Ammon's horn (tissue), 1 donor: Measurements from ENCODE around the gene GPC5.
"Not testable (repeated sequence)": the region's sequence is repeated elsewhere in the genome, so short reads cannot be mapped to it uniquely, and the experiment has no call there.

ENCODE experiments used
- DNase-seq: peaks from one replicate; pipeline ENCODE4 v3.0.0-alpha.2; 2016; ENCODE audit warnings: low spot score

GPC5 gene

DNA sequence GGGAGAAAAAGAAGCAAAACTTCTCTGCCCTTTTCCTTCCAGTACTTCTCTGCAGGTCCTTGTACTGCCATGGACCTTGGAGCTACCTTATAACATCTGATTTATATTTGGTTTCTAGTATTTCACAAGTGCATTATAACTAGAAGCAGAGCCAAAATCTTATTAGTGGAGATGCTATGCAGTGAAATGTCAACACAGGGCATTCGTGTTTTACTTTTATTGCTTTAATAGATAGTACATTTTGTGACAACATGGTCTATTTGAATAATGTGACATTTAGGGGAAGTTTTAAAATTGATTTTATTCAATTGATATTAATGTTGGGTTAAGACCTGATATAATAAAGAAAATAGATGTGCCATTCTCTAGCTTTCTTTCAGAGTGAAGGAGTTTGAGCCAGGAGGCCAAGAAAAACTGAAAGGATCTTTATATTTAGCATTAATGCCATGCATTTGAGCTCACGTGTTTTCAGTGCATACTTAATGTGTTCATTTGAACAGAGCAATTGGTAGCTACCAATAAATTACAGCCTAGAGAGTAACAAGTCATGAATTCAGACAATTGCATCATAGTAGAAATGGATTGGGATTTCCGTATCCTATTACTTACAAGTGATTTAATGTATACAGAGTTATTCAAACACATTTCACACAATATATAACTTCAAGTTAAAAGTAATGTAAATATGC, 863.8 kb downstream of the GPC5 start:
- DNase-seq, result no peak

DNA sequence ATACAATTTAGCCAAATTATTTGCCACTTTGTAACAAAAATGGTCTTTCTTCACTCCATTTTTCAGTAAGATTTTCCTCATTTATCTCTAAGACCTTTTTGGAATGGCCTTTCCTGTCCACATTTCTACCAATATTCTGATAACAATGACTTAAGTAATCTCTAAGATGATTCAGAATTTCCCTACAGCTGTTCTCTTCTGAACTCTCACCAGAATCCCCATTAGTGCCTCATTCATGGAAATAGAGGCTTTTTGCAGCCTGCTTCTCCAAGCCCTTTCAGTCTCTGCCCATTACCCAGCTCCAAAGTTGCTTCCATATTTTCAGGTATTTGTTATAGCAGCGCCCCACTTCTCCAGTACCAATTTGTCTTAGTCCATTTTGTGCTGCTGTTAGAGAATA, 867.0 kb downstream of the GPC5 start:
- no peak for DNase-seq

DNA sequence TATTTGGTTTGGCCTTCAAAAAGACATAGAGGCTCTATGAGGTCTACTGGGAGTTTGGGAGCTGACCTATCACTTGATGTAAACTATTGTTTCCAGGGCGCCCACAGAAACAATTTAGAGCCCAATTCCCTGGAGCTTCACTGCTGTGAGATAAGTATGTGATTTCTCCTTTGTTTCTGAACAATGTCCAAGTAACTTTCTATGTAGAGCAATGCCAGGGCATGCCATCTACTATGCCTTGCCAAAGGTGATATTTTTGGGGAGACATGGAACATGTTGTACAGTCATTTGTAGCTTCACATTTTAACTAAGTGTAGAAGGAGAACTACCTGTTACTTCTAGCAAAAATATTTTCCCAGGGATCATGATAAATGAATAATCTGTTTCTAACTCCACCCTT, 872.6 kb downstream of the GPC5 start:
- DNase-seq, result no peak

GRCh38 chr13:92272177-92272576, 873.8 kb downstream of the GPC5 start:
- DNase-seq, result no peak

- DNase-seq, result not testable (repeated sequence)
These were observed 882.6 kb downstream of the GPC5 start for GRCh38 chr13:92280986-92281385.

GRCh38 chr13:92290718-92291307, 892.4 kb downstream of the GPC5 start:
- DNase-seq, result not testable (repeated sequence)

DNA sequence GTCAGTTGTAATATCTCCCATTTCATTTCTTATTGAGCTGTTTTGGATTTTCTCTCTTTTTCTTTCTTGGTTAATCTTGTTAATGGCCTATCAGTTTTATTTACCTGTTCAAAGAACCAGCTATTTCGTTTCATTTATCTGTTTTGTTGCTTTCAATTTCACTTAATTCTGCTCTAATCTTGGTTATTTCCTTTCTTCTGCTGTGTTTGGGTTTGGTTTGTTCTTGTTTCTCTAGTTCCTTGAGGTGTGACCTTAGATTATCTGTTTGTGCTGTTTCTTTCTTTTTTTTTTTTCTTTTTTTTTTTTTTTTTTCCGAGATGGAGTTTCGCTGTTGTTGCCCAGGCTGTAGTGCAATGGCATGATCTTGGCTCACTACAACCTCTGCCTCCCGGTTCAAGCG, 896.1 kb downstream of the GPC5 start:
- DNase-seq, result not testable (repeated sequence)

GRCh38 chr13:92296154-92296671, 897.8 kb downstream of the GPC5 start:
- DNase-seq, result not testable (repeated sequence)

GRCh38 chr13:92297971-92298942, 899.8 kb downstream of the GPC5 start:
- DNase-seq, result no peak

GRCh38 chr13:92300651-92301050, 902.2 kb downstream of the GPC5 start:
- no peak for DNase-seq

DNA sequence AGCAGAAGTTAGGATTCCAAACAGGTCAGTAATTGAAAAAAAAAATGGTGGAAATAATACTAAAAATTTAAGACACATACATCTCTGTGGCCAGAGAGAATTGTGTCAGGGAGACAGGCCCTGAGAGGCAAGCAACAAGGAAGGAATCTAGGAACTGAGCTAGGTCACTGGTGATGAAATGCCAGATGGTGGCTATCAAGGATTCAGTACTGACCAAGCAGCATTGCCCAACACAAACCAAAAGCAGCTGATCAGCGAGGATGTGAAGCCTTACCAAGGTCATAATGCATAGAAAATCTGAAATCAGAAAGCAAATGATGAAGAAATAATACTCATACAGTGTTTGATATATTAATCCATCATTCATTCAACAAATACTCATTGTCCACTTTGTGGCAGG, 905.0 kb downstream of the GPC5 start:
- no peak for DNase-seq

- no peak for DNase-seq
These were observed 909.3 kb downstream of the GPC5 start for GRCh38 chr13:92307752-92308151.

DNA sequence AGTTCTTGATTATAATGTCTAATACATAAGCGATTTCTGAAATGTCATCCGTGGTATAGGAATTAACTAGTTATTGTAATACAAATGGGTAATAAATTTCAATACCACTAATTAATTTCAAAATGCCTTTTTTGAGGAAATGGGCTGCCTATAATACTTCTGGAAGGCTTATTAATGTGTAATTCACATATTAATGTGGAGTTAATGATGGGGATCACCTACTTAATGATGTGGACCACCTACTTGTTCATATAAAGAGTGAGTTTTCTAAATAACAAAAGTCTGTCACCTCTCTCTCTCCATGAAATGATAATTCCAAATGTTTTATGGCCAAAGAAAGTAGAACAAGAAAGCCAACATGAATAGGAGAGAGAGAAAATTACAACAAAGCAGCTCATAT, 914.4 kb downstream of the GPC5 start:
- DNase-seq, result no peak

DNA sequence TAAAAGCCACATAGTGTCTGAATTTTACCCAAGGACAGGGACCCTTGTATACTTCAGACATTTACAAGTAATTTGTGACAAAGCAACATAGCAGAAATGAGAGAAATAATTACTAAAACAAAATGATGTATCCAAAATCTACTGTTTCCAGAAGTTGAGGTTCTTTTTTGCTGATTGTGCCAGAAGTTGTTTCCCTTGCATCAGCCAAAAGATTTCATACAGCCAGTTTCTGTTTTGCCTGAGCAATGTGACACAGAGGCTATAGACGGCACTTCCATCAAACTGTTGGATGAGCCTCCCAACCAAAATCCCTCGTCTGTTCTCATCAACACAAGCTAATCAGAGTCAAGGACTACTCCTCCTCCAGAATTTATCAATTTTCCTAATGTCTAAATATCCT, 915.0 kb downstream of the GPC5 start:
- no peak for DNase-seq

GRCh38 chr13:92315265-92315664, 916.8 kb downstream of the GPC5 start:
- DNase-seq, result no peak

GRCh38 chr13:92316030-92316429, 917.6 kb downstream of the GPC5 start:
- DNase-seq, result no peak

- no peak for DNase-seq
These were observed 918.6 kb downstream of the GPC5 start for GRCh38 chr13:92317066-92317465.

DNA sequence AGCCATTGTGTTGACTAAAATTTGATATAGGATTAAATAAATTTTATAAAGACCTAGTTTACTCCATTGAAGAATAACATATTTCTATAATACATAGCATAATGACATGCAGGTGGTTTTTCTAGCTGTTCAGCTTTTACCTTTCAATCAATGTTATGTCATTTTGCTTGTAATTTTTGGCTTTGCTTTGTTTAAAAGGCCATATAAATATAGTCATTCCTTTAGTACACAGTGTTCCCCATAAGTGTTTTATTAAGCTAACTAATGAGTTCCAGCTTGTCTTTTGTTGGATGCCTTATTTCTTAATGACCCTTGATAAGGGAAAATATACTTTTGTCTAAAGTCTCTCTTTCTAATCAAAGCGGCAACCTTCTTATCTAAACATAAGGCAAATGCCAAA, 921.9 kb downstream of the GPC5 start:
- no peak for DNase-seq

- no peak for DNase-seq
These were observed 922.8 kb downstream of the GPC5 start for GRCh38 chr13:92321174-92321573.

DNA sequence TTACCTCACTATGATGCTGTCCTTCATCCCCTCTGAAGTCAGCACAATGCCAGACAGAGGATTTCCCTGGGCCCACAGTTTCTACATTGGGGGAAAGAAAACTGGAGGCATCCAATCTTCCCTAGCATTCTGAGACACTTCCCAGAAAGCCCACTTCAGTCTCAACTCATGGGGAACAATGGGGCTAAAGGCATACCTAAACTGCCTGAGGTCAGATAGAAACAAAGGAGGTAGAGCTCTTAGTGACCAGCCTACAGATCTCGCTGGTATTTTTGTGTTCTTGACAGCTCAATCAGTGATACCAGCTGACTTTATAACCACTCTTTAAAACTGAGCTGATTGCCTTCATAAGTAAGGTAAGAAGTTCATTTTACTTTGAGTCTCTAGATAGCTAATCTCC, 947.2 kb downstream of the GPC5 start:
- DNase-seq, result no peak

GRCh38 chr13:92346046-92346445, 947.6 kb downstream of the GPC5 start:
- DNase-seq, result no peak

DNA sequence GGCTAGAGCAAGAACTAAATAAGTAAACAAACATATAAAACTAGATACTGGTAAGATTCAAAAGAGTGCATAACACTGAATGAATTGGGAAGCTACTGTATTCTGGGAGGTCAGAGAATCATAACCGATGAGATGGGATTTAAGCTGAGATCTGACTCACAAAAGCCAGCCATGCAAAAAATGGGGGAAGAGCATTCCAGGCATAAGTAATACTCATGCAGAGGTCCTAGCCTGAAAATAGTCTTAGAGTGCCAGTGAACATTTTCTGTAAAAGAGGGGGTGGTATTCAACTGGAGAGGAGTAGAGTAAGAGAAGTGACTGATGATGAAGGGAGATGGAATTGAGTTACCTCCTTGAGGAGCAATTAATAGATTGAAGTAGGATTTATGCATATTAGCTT, 956.2 kb downstream of the GPC5 start:
- DNase-seq, result no peak

GRCh38 chr13:92355213-92355612, 956.8 kb downstream of the GPC5 start:
- no peak for DNase-seq
